ENCODE results near the gene OTOA.
A peak's percentile ranks its signal among the peaks of the same experiment; 100 is the strongest.

OTOA gene

GRCh38 chr16:21720533-21720932 lies 56.8 kb downstream of the OTOA start:
- H3K36me3 ChIP-seq (ENCODE audit: control insufficient read depth in 2 of 2, insufficient read depth in 1 of 2, low read length in 2 of 2): no peaks in the 10 kb centered on the region
- CTCF ChIA-PET: interaction anchor here (1.2 to 4.1 kb wide), 2 partner anchors 12 to 63 kb away, joined by 4 to 16 read pairs; no protein-coding TSS in a partner anchor
- H3K27ac ChIP-seq (ENCODE audit: extremely low read depth, low read depth, low read length): no peak overlapping the region
- POLR2A ChIA-PET: no interaction called here
- TF ChIP-seq ZNF266 (tag by site-specific recombination; IDR thresholded peaks at IDR 0.05; ENCODE audit: low read depth): no peak
- peak; percentile 73 for TF ChIP-seq ZBTB17 (tag by site-specific recombination; IDR thresholded peaks at IDR 0.05)
- H3K9me3 ChIP-seq (ENCODE audit: control insufficient read depth, insufficient read depth, low read depth, low read length): no peaks in the 10 kb centered on the region
- H3K4me3 ChIP-seq (ENCODE audit: low read depth, low read length): no peak overlapping the region
- H3K4me1 ChIP-seq (ENCODE audit: control insufficient read depth, insufficient read depth, low read length): no peaks in the 10 kb centered on the region

- Histone ChIP-seq H3K36me3 (ENCODE audit: control insufficient read depth in 2 of 2, insufficient read depth in 1 of 2, low read length in 2 of 2) (no peaks in the 10 kb centered on the region), H3K4me3 (ENCODE audit: low read depth, low read length) (no peak overlapping the region), H3K27ac (ENCODE audit: extremely low read depth, low read depth, low read length) (no peak overlapping the region), H3K4me1 (ENCODE audit: control insufficient read depth, insufficient read depth, low read length) (no peaks in the 10 kb centered on the region), H3K9me3 (ENCODE audit: control insufficient read depth, insufficient read depth, low read depth, low read length) (no peaks in the 10 kb centered on the region)
- CTCF ChIA-PET: interaction anchor here (0.6 kb wide), 1 partner anchor 14 kb away, joined by 3 read pairs; no protein-coding TSS in a partner anchor
- TF ChIP-seq ZNF354C (tag by site-specific recombination; IDR thresholded peaks at IDR 0.05; ENCODE audit: borderline replicate concordance, low read depth) (no peak), ZNF623 (tag by site-specific recombination; IDR thresholded peaks at IDR 0.05) (no peak), ZNF521 (tag by site-specific recombination; IDR thresholded peaks at IDR 0.05) (no peak), ZNF366 (tag by site-specific recombination; conservative IDR thresholded peaks at IDR 0.05) (no peak), ZSCAN5A (tag by site-specific recombination; IDR thresholded peaks at IDR 0.05) (no peak), ZBTB48 (tag by site-specific recombination; IDR thresholded peaks at IDR 0.05) (no peak), ZNF24 (tag by site-specific recombination; IDR thresholded peaks at IDR 0.05) (no peak), ZBTB11 (tag by site-specific recombination; conservative IDR thresholded peaks at IDR 0.05; ENCODE audit: low read depth) (no peak), ZNF37A (tag by site-specific recombination; IDR thresholded peaks at IDR 0.05) (no peak), ZNF704 (tag by site-specific recombination; IDR thresholded peaks at IDR 0.05) (no peak), ZNF157 (tag by site-specific recombination; IDR thresholded peaks at IDR 0.05) (no peak), KLF10 (tag by site-specific recombination; IDR thresholded peaks at IDR 0.05) (no peak), KLF16 (tag by site-specific recombination; IDR thresholded peaks at IDR 0.05) (no peak), ZBTB44 (tag by site-specific recombination; IDR thresholded peaks at IDR 0.05) (no peak), ZNF302 (tag by site-specific recombination; IDR thresholded peaks at IDR 0.05; ENCODE audit: low read depth) (no peak), ZNF19 (tag by site-specific recombination; IDR thresholded peaks at IDR 0.05; ENCODE audit: low read depth) (no peak)
- POLR2A ChIA-PET: no interaction called here
Measured at GRCh38 chr16:21722771-21723455, 59.1 kb downstream of the OTOA start.
